GM19324 (cell line): ENCODE measurements around the gene CCR5.

Experiments
- ATAC-seq: cut with Tn5 transposase; IDR thresholded peaks from one replicate; pipeline ENCODE4 v1.9.1; 2021; ENCODE audit warnings: mild to moderate bottlenecking, moderate library complexity; ENCODE audit not compliant: unreplicated experiment, low FRiP score

Gene CCR5

DNA sequence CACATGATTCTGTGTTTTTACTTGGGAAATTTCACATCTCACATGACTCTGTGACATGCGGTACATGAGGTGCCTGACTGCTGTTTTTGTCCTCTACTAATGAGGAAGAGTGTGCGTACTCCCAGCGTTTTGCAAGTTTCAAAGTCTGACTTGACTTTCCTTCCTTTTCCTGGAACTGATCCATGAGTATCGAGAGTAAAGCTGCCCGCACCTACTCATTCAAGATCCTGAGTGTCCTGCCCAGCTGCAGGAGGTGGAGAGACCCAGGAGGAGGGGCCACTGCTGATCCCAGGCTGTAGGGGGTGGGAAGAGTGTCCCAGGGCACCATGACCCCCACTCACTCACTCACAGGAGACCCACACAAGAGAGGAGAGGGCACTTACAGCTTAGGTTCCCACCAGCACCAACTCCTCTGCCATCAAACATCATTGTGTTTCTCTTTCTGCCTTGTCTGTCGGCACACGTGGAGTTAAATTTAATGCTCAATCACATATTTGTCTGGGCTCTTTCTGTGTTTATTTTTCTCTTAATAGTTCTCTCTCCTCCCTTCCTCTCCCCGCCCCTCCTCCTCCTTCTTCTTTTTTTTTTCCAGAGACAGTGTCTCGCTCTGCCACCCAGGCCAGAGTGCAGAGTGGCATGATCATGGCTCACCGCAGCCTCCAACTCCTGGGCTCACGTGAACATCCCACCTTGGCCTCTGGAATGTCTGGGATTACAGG, 34.7 kb downstream of the CCR5 start:
- ATAC-seq = no peak

DNA sequence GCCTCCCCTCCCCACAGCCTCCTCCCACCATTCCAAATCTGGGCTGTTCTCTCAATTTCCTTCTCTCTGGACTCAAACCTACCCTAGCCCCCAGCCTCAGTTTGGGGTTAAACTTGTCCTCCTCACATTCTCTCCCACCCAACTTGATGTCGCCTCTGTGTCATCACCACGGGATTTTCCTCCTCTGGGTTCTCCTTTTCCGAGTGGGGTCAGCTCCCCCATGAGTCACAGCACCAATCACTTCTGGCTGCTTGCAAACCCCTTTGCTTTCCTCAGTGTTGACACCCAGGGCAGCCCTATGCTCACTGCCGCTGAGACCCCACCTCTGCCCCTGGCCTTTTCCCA, 35.7 kb downstream of the CCR5 start:
- ATAC-seq = no peak

GRCh38 chr3:46406788-46407611, 36.3 kb downstream of the CCR5 start, which contains the start of the genes CCR5AS and CCRL2:
Gene CCR5AS, minus strand, starts transcription at chr3:46407066.
Gene CCRL2, plus strand, starts transcription at chr3:46407259. Its CDS starts 821 bp downstream, at chr3:46408080.
- ATAC-seq = no peak

DNA sequence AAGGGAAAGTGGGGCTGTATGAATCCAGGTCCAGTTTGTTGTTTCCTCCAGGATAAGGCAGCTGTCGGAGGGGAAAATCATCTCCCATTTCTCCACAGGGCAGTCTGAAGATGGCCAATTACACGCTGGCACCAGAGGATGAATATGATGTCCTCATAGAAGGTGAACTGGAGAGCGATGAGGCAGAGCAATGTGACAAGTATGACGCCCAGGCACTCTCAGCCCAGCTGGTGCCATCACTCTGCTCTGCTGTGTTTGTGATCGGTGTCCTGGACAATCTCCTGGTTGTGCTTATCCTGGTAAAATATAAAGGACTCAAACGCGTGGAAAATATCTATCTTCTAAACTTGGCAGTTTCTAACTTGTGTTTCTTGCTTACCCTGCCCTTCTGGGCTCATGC, 37.2 kb downstream of the CCR5 start:
- ATAC-seq = no peak

DNA sequence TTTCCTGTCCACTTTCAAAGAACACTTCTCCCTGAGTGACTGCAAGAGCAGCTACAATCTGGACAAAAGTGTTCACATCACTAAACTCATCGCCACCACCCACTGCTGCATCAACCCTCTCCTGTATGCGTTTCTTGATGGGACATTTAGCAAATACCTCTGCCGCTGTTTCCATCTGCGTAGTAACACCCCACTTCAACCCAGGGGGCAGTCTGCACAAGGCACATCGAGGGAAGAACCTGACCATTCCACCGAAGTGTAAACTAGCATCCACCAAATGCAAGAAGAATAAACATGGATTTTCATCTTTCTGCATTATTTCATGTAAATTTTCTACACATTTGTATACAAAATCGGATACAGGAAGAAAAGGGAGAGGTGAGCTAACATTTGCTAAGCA, 38.1 kb downstream of the CCR5 start:
- no peak for ATAC-seq

- no peak for ATAC-seq
Measured at GRCh38 chr3:46409739-46410489, 39.2 kb downstream of the CCR5 start.

GRCh38 chr3:46410669-46411068, 39.9 kb downstream of the CCR5 start:
- ATAC-seq = no peak

DNA sequence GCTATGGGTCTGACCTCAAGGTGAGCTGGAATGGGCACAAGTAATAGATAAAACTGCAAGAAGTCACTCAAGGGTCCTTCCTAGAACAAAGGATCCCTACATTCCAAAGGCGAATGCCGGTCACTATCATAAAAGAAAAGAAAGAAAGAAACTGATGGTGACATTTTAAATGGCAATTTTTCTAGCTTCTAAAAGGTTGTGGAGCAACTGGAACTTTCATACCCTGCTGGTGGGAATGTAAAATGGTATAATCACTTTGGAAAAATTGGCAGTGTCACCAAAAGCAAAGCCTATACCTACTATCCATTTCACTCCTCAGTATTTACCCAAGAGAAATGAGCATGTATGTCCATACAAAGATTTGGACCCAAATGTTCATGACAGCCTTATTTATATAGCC, 40.5 kb downstream of the CCR5 start:
- no peak for ATAC-seq

DNA sequence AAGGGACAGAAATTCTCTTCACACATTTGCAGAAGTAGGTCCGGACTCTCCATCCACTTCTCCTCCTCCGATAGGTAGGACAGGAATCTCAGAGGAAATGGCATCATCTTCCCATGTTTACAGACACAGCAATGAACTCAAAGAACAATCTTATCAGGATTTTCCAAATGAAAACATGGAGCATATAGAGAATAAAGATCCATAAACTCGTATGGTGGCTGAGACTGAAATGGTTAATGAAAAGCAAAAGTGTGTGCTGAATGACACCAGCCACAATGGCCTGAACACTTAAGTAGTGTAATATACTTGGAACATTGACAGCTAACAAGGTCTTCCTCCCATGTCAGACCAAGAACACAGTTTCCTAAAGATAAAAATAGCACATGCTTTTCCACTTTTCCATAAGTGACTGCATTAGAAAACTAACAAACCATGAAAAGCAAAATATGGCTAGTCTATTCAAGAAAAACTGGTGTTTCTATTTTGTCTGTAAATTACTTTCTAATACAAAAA, 42.1 kb downstream of the CCR5 start:
- ATAC-seq = no peak

- no peak for ATAC-seq
Measured at GRCh38 chr3:46413951-46414350, 43.2 kb downstream of the CCR5 start.

- ATAC-seq = no peak
Measured at GRCh38 chr3:46414739-46415138, 44.0 kb downstream of the CCR5 start.

DNA sequence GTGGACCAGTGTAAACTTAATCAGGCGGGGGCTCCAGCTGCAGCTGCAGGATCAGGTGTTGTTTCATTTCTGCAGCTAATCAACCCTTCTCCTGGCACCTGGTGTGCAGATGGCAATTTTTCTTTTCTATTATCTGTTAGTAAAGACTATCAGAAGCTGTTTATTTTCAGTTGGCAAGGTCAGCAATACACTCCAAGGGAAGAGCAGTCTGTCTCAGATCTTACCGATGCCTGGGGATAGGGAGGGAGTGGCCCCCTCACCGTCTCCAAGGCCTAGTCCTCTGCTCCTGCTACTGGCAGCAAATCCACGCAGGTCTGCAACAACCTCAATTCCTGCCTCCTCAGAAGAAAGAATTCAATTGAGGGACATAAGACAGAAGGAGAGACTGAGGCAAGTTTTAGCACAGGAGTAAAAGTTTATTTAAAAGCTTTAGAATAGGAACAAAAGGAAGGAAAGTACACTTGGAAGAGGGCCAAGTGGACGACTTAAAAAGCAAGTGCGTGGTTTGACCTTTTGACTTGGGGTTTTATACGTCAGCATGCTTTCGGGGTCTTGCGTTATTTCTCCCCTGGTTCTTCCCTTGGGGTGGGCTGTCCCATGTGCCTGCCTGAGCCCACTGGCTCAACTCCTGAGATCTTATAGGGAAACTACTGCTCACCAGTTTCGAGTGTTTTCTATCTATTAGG, 45.5 kb downstream of the CCR5 start:
- no peak for ATAC-seq

DNA sequence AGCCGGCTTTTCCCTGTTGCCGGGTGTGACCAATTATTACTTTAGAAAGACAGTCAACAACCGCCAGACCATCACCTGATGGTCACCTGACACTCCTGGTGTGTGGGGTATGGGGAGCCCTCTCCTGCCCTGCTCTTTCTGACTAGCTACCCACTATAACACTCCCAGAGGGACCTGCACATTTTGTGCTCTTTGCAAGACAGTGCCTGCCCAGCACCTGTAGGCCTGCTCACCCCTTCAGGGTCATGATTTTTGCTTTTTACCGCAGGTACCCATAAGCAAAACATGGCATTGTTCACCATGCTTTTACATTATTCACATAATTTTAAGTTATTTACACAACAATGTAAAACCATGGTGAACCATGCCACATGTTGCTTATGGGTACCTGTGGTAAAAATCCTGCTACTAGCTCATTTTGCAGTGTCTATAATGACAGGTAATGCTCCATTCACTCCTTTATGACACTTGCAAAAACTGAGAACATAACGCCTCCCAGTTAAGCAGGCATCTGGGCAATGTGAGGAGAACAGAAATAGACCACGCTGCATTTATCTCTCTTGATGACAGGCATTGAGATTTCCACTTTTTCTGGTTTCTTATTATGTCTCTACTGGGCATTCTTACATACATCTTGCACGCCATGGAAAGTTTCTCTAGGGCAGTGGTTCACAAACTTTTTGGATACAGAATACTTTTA, 46.2 kb downstream of the CCR5 start:
- no peak for ATAC-seq

DNA sequence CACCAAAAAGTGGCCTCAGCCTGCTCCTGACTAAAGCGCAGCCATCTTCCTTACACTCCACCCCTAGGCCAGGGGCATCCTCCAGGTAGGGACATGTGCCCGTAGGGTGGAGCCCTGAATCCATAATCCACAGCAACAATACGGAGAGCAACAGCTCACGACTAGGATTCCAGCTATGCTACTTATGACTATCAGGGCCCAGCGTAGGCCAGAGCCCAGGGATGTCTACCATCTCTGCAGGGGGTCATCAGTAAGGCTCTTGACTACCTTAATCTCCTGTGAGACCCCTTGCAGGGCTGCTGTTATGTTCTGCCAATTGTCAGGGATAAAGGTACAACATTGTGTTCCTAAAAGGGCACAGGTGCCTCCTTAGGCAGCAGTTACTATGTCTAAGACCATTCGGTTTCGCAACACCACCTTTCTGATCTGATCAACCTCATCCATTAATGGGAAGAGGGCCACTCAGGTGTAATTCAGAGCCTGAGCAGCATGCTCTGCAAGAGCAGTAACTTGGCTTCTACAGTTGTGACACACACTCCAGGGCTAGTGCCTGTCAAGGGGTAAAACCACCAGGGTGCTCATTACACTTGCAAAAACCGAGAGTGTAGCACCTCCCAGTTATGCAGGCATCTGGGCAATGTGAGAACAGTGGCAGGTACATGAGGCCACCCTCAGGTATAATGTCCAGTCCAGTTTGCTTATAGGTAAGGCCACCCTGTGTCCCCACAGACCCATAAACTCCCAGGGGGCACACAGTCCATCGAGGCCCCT, 47.3 kb downstream of the CCR5 start:
- ATAC-seq = no peak

- ATAC-seq = no peak
Measured at GRCh38 chr3:46419816-46420215, 49.1 kb downstream of the CCR5 start.

- ATAC-seq = no peak
Measured at GRCh38 chr3:46420931-46421330, 50.2 kb downstream of the CCR5 start.

DNA sequence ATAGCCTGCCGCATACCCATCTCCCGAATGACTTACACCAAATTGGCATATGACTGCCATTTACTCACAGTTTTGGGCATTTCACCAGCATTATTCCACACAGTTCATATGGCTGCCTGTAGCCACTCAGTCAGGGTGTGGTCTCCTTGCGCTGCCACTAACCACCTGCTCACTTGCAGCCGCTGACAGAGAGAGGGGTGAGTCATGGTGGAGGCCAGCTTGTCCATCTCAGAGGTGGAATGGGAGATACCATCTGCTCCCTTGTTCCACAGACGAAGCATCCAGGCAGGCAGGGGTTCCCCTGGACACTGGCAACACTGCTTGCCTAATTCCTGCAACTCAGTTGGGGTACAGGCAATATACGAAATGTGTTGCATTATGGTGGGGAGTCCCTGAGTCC, 51.9 kb downstream of the CCR5 start:
- ATAC-seq = no peak

DNA sequence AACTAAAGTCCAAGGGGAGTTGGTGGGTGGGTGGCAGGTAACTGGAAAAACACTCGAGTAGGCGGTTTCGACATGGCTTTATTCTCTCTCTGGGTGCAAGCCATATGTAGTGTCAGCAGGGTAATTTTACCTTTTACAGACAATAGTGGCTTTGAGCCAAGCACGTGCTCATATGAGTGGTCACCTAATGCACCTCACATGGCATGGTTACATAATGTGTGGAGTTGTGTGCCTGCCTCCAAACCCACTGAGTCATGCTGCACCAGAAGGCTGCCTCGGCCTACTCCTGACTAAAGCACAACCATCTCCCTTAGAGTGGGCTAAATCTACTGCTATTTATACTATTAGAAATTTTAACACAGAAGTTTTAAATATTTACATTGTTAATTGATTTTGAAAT, 52.8 kb downstream of the CCR5 start:
- ATAC-seq = no peak
